Stimulated activated CD4-positive, alpha-beta T cell treated with anti-CD3 and anti-CD28 coated beads, Interleukin-1b, Interleukin-23, amount 100 ng/mL, for 1 hour (primary cell): ENCODE data around the gene SEC22B.
"Not testable (repeated sequence)": the region's sequence is repeated elsewhere in the genome, so short reads cannot be mapped to it uniquely, and the experiment has no call there.

Experiments
- DNase-seq, 2 donors: peaks; one replicate each; pipeline ENCODE4 v3.0.0-alpha.2; 2020; ENCODE audit warnings: low read depth in 2 of 2

SEC22B gene

GRCh38 chr1:120116094-120116493 lies 60.2 kb downstream of the SEC22B start:
- not testable (repeated sequence) for DNase-seq

- not testable (repeated sequence) for DNase-seq
Measured at GRCh38 chr1:120113134-120113533, 63.2 kb downstream of the SEC22B start.

GRCh38 chr1:120112212-120112611 lies 64.1 kb downstream of the SEC22B start:
- DNase-seq, result not testable (repeated sequence)

- DNase-seq, result not testable (repeated sequence)
Measured at GRCh38 chr1:120111771-120112170, 64.5 kb downstream of the SEC22B start.

GRCh38 chr1:120111008-120111407 lies 65.3 kb downstream of the SEC22B start:
- not testable (repeated sequence) for DNase-seq

- not testable (repeated sequence) for DNase-seq
Measured at GRCh38 chr1:120109656-120110055, 66.7 kb downstream of the SEC22B start.

- DNase-seq, result not testable (repeated sequence)
Measured at GRCh38 chr1:120109180-120109579, 67.1 kb downstream of the SEC22B start.

- not testable (repeated sequence) for DNase-seq
Measured at GRCh38 chr1:120105288-120105687, 71.0 kb downstream of the SEC22B start.

- DNase-seq, result not testable (repeated sequence)
Measured at GRCh38 chr1:120103768-120104167, 72.6 kb downstream of the SEC22B start.

GRCh38 chr1:120101593-120101992 lies 74.7 kb downstream of the SEC22B start:
- not testable (repeated sequence) for DNase-seq
